Smooth muscle cell (in vitro differentiated cells): ENCODE data around the gene COX11. TPM values are rescaled to one million over a fixed set of nuclear protein-coding genes. Genes with fewer than 3 reads are reported as not detected.

Source experiments
- DNase-seq: peaks from one replicate; lab custom pipeline; 2025; ENCODE audit not compliant: unreplicated experiment; lab: John Stamatoyannopoulos, UW
- H2AFZ ChIP-seq: fragments of 200-600 bp; sonication (generic); 2 replicates; pipeline ENCODE4 v1.6.0; 2016; ENCODE audit warnings: antibody characterized with exemption, low read depth, mild to moderate bottlenecking
- H3F3A ChIP-seq: fragments of 200-600 bp; sonication (generic); 2 replicates; pipeline ENCODE4 v1.6.0; 2017; ENCODE audit warnings: antibody characterized with exemption, low read depth
- H3K27ac ChIP-seq: fragments of 200-600 bp; sonication (generic); 2 replicates; pipeline ENCODE4 v1.5.1; 2016; ENCODE audit warnings: low read depth, mild to moderate bottlenecking
- H3K27me3 ChIP-seq: fragments of 200-600 bp; sonication (generic); 2 replicates; pipeline ENCODE4 v1.6.1; 2016; ENCODE audit warnings: low read depth, mild to moderate bottlenecking
- H3K36me3 ChIP-seq: fragments of 200-600 bp; sonication (generic); 2 replicates; pipeline ENCODE4 v1.5.1; 2016; ENCODE audit warnings: low read depth
- H3K4me1 ChIP-seq: fragments of 200-600 bp; sonication (generic); 2 replicates; pipeline ENCODE4 v1.5.1; 2016; ENCODE audit warnings: low read depth
- H3K4me2 ChIP-seq: fragments of 200-600 bp; sonication (generic); 2 replicates; pipeline ENCODE4 v1.6.0; 2016; ENCODE audit warnings: mild to moderate bottlenecking
- H3K4me3 ChIP-seq: fragments of 200-600 bp; sonication (generic); 2 replicates; pipeline ENCODE4 v1.5.1; 2016; ENCODE audit warnings: mild to moderate bottlenecking
- H3K79me2 ChIP-seq: fragments of 200-600 bp; sonication (generic); 2 replicates; pipeline ENCODE4 v1.6.0; 2016; ENCODE audit warnings: low read depth, mild to moderate bottlenecking
- H3K9ac ChIP-seq: fragments of 200-600 bp; sonication (generic); 2 replicates; pipeline ENCODE4 v1.6.0; 2016; ENCODE audit warnings: low read depth
- H3K9me3 ChIP-seq: fragments of 200-600 bp; sonication (generic); replicated peaks from 2 replicates; pipeline ENCODE4 v1.5.1; 2016; ENCODE audit warnings: low read depth
- H4K20me1 ChIP-seq: fragments of 200-600 bp; sonication (generic); 2 replicates; pipeline ENCODE4 v1.6.0; 2016; ENCODE audit warnings: low read depth
- CTCF ChIP-seq: fragments of 200-600 bp; sonication (generic); IDR thresholded peaks from 2 replicates; pipeline ENCODE4 v1.5.1; 2017; ENCODE audit warnings: borderline replicate concordance, mild to moderate bottlenecking, antibody characterized with exemption; ENCODE audit not compliant: insufficient read depth, poor library complexity, severe bottlenecking
- WGBS: methylation state at CpG from one replicate; pipeline ENCODE4 v1.1.7; 2016; ENCODE audit warnings: low lambda C conversion rate; 5-methylcytosine and 5-hydroxymethylcytosine counted together
- polyA plus RNA-seq: library from polyadenylated mRNA; unstranded; fragments of >200 nt; fragmentation: Nextera tagmentation; extraction: Ambion mirVana; gene quantifications from 2 replicates; pipeline ENCODE4 v1.2.1, GENCODE V29; 2016
- total RNA-seq: library from RNA; depleted of rRNA; stranded (reverse); fragments of >200 nt; gene quantifications from 2 replicates; pipeline ENCODE4 v1.2.3, GENCODE V29; 2014

The COX11 gene
- total RNA-seq (32.3 and 38.9 TPM in 2 replicates), polyA plus RNA-seq (26.9 and 30.5 TPM in 2 replicates)

DNA sequence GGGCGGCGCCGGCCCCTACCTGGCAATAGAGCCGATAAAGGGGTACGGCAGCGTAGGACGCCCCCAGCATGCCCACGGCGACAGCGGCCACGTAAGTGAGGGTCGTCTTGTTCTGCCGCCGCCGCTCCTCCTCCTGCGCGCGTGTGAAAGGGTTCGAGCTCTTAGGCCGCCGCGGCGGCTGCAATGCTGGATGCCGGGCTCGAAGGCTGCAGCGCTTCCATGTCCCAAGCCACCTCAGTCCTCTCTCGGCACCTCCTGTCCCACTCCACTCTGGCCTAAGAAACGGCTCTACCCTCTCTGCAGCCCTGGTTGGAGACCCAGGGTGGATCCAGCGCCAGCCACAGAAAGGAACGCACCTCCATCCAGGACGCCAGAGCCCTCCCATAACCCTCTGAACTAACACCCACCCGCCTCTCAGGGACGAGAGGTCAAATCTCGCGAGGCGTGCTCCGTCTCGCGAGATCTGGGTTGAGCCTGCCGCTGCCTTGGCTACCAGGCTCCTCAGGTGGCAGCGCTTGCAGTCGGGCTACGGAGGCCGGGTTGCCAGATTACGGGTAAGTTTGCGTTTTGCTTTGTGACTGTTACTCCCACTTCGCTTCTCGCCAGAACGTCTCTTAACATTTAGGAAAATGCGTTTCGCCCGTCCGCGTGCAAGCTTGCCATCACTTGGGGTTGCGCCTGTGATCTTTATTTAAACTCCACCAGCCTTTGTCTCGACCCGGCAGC lies at the start of gene COX11, which contains the start of gene STXBP4:
COX11 (minus strand) TSS at position 393 of the 726 bp plus-strand sequence; CDS start at position 385, 8 bp downstream.
STXBP4 (plus strand) TSS at position 504 of the 726 bp plus-strand sequence. CDS start 17,455 bp downstream, outside the sequence.
- H3F3A ChIP-seq: no peaks in the 10 kb centered on the region
- H4K20me1 ChIP-seq: peaks cover 21% of the 10 kb centered on the region
- peaks cover 64% of the 10 kb centered on the region for H3K79me2 ChIP-seq
- peaks cover 22% of the 10 kb centered on the region for H3K4me1 ChIP-seq
- H3K36me3 ChIP-seq: peaks cover 15% of the 10 kb centered on the region
- peak within 1 kb of the TSS; percentile 98 for H2AFZ ChIP-seq
- H3K9ac ChIP-seq: peak within 1 kb of the TSS; percentile 91
- H3K4me3 ChIP-seq: peak within 1 kb of the TSS; percentile 92
- H3K9me3 ChIP-seq: no peaks in the 10 kb centered on the region
- peak within 1 kb of the TSS; percentile 94 for H3K4me2 ChIP-seq
- TF ChIP-seq CTCF: peak; percentile 32
- H3K27ac ChIP-seq: peak within 1 kb of the TSS; percentile 82
- WGBS: under 1% methylated on average over 57 of the region's 57 CpGs
- no peaks in the 10 kb centered on the region for H3K27me3 ChIP-seq
- peak; percentile 74 for DNase-seq

GRCh38 chr17:55005520-55005919 lies 37.1 kb upstream of the COX11 start:
- Histone ChIP-seq H3K4me3 (no peak overlapping the region), H3K9ac (no peak overlapping the region), H2AFZ (no peak overlapping the region), H3K4me1 (no peaks in the 10 kb centered on the region), H3K9me3 (no peaks in the 10 kb centered on the region), H3F3A (no peaks in the 10 kb centered on the region), H3K27me3 (no peaks in the 10 kb centered on the region), H3K36me3 (peaks cover 4% of the 10 kb centered on the region), H3K27ac (no peak overlapping the region), H4K20me1 (no peaks in the 10 kb centered on the region), H3K4me2 (no peak overlapping the region), H3K79me2 (no peaks in the 10 kb centered on the region)
- WGBS: 96% methylated on average over 1 of the region's 1 CpG
- DNase-seq: no peak
- peak; percentile 27 for TF ChIP-seq CTCF

DNA sequence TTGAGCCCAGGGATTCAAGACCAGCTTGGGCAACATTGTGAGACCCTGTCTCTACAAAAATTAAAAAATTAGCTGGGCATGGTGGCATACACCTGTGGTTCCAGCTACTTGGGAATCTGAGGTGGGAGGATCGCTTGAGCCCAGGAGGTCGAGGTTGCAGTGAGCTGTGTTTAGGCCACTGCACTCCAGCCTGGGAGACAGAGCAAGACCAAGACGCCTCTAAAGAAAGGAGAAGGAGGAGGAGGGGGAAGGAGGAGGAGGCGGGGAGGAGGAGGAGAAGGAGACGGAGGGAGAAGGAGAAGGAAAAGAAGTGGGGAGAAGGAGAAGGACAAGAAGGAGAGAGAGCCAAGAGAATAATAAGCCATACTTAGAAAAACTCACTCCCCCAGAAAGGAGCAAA lies 36.0 kb upstream of the COX11 start:
- TF ChIP-seq CTCF: no peak
- DNase-seq: no peak

DNA sequence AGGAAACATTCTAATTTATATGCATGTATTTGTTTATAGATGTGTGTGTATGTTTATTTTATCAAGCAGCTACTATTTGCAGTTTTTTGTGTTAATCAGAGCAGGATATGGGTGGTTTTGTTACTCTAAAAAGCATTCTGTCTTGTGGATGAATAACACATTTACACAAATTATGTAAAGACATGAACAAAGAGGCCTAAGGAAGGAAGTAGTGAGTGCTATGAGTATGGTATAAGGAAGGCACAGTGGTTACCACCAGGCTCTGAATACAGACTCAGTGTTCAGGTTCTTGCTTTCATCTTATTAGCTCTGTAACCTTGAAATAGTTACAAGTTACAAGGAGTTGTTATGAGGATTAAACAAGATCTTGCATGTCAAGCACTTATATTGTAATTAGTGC lies 34.0 kb upstream of the COX11 start:
- Histone ChIP-seq H3K27ac (no peak overlapping the region), H3K4me1 (no peaks in the 10 kb centered on the region), H3K79me2 (no peaks in the 10 kb centered on the region), H3K27me3 (no peaks in the 10 kb centered on the region), H2AFZ (no peak overlapping the region), H3K9me3 (no peaks in the 10 kb centered on the region), H3K4me2 (no peak overlapping the region), H3K4me3 (no peak overlapping the region), H3K36me3 (no peaks in the 10 kb centered on the region), H4K20me1 (no peaks in the 10 kb centered on the region), H3F3A (no peaks in the 10 kb centered on the region), H3K9ac (no peak overlapping the region)
- no peak for TF ChIP-seq CTCF
- no peak for DNase-seq

More for the DNA sequence above, 36.0 kb upstream of the COX11 start:
- Histone ChIP-seq H3K4me3 (no peak overlapping the region), H3K79me2 (no peaks in the 10 kb centered on the region), H3K27me3 (no peaks in the 10 kb centered on the region), H4K20me1 (no peaks in the 10 kb centered on the region), H3K9ac (no peak overlapping the region), H3K4me2 (no peak overlapping the region), H3K27ac (no peak overlapping the region), H3K9me3 (no peaks in the 10 kb centered on the region), H3K36me3 (peaks cover 4% of the 10 kb centered on the region), H3F3A (no peaks in the 10 kb centered on the region), H3K4me1 (no peaks in the 10 kb centered on the region), H2AFZ (no peak overlapping the region)
- 57% methylated on average over 4 of the region's 5 CpGs for WGBS
